Activated CD8-positive, alpha-beta memory T cell treated with anti-CD3 and anti-CD28 coated beads, Interleukin-2, amount 50 U/mL, for 1 hour (primary cell): ENCODE measurements around the gene PTPRM.

ENCODE experiments used
- DNase-seq: peaks from one replicate; pipeline ENCODE4 v3.0.0-alpha.2; 2020; ENCODE audit errors: extremely low read depth

PTPRM gene

GRCh38 chr18:8286303-8286702 is 719.2 kb downstream of the PTPRM start:
- no peak for DNase-seq

- no peak for DNase-seq
Measured at GRCh38 chr18:8287196-8287885, 720.2 kb downstream of the PTPRM start.

GRCh38 chr18:8288472-8289195 is 721.5 kb downstream of the PTPRM start:
- no peak for DNase-seq

- DNase-seq, result no peak
Measured at GRCh38 chr18:8290435-8290834, 723.3 kb downstream of the PTPRM start.

- no peak for DNase-seq
Measured at GRCh38 chr18:8290913-8291312, 723.8 kb downstream of the PTPRM start.

GRCh38 chr18:8293184-8293583 is 726.1 kb downstream of the PTPRM start:
- no peak for DNase-seq

- no peak for DNase-seq
Measured at GRCh38 chr18:8296886-8297616, 729.9 kb downstream of the PTPRM start.

GRCh38 chr18:8298186-8298585 is 731.1 kb downstream of the PTPRM start:
- no peak for DNase-seq

- no peak for DNase-seq
Measured at GRCh38 chr18:8299054-8299980, 732.2 kb downstream of the PTPRM start.

GRCh38 chr18:8300751-8301410 is 733.8 kb downstream of the PTPRM start:
- no peak for DNase-seq

- DNase-seq, result no peak
Measured at GRCh38 chr18:8301427-8302172, 734.5 kb downstream of the PTPRM start.

GRCh38 chr18:8303151-8303755 is 736.1 kb downstream of the PTPRM start:
- DNase-seq, result no peak

- no peak for DNase-seq
Measured at GRCh38 chr18:8307960-8308359, 740.8 kb downstream of the PTPRM start.

GRCh38 chr18:8313043-8313442 is 745.9 kb downstream of the PTPRM start:
- no peak for DNase-seq

- DNase-seq, result no peak
Measured at GRCh38 chr18:8314124-8314523, 747.0 kb downstream of the PTPRM start.

GRCh38 chr18:8319798-8320489 is 752.8 kb downstream of the PTPRM start:
- no peak for DNase-seq

GRCh38 chr18:8322486-8322885 is 755.4 kb downstream of the PTPRM start:
- DNase-seq, result no peak

- DNase-seq, result no peak
Measured at GRCh38 chr18:8324343-8325065, 757.4 kb downstream of the PTPRM start.
